CD8-positive, alpha-beta memory T cell (primary cell): ENCODE measurements around the gene COL2A1. TPM values are rescaled to one million over a fixed set of nuclear protein-coding genes. Genes with fewer than 3 reads are reported as not detected.

Experiments used
- CTCF ChIA-PET: fragments of 350-600 bp; sonication (Branson Sonifier 250); formaldehyde crosslinking; loops from one replicate; lab custom pipeline; 2021; ENCODE audit warnings: antibody characterized with exemption; lab: Charles Lee
- POLR2A ChIA-PET: fragments of 350-600 bp; sonication (Branson Sonifier 250); formaldehyde crosslinking; loops from one replicate; lab custom pipeline; 2021; ENCODE audit warnings: antibody characterized with exemption; lab: Charles Lee
- DNase-seq, 5 donors: peaks; one replicate each; pipeline versions ENCODE4 v3.0.0 to v3.0.0-alpha.2; 2020 to 2022; ENCODE audit warnings: mixed read lengths in 1 of 5
- H3K27ac ChIP-seq: one replicate; pipeline ENCODE4 v1.7.0; 2013; ENCODE audit warnings: low read depth, mild to moderate bottlenecking, low read length, moderate library complexity
- H3K27me3 ChIP-seq: 2 replicates; pipeline ENCODE4 v1.7.0; 2013; ENCODE audit warnings: low read length, mild to moderate bottlenecking; ENCODE audit not compliant: insufficient read depth, poor library complexity, severe bottlenecking
- H3K36me3 ChIP-seq: 2 replicates; pipeline ENCODE4 v1.7.0; 2013; ENCODE audit warnings: mild to moderate bottlenecking, low read length, moderate library complexity; ENCODE audit not compliant: insufficient read depth
- H3K4me1 ChIP-seq: 2 replicates; pipeline ENCODE4 v1.7.0; 2013; ENCODE audit warnings: mild to moderate bottlenecking, low read length, moderate library complexity; ENCODE audit not compliant: insufficient read depth
- H3K4me3 ChIP-seq: 2 replicates; pipeline ENCODE4 v1.7.0; 2013; ENCODE audit warnings: mild to moderate bottlenecking, low read length
- H3K9me3 ChIP-seq: 2 replicates; pipeline ENCODE4 v1.7.0; 2013; ENCODE audit warnings: mild to moderate bottlenecking, low read length
- H3K27ac Mint-ChIP-seq, 8 donors: one replicate each; pipeline ENCODE4 v1.8.0; 2020 to 2021; ENCODE audit warnings: mixed read lengths in 8 of 8, mild to moderate bottlenecking in 6 of 8, inconsistent platforms in 3 of 8, moderate library complexity in 3 of 8
- H3K27me3 Mint-ChIP-seq, 2 donors: one replicate each; pipeline ENCODE4 v1.8.0; 2020 to 2021; ENCODE audit warnings: mixed read lengths in 2 of 2, mild to moderate bottlenecking in 1 of 2, moderate library complexity in 1 of 2
- H3K36me3 Mint-ChIP-seq, 3 donors: one replicate each; pipeline ENCODE4 v1.8.0; 2020 to 2021; ENCODE audit warnings: mixed read lengths in 3 of 3, inconsistent platforms in 1 of 3, mild to moderate bottlenecking in 1 of 3
- H3K4me1 Mint-ChIP-seq, 3 donors: one replicate each; pipeline ENCODE4 v1.8.0; 2020 to 2021; ENCODE audit warnings: mixed read lengths in 3 of 3, inconsistent platforms in 1 of 3, mild to moderate bottlenecking in 1 of 3
- H3K4me3 Mint-ChIP-seq, 7 donors: one replicate each; pipeline ENCODE4 v1.8.0; 2020 to 2021; ENCODE audit warnings: mixed read lengths in 7 of 7, mild to moderate bottlenecking in 6 of 7, moderate library complexity in 4 of 7, inconsistent platforms in 2 of 7
- H3K9me3 Mint-ChIP-seq, 5 donors: one replicate each; pipeline ENCODE4 v1.8.0; 2020 to 2022; ENCODE audit warnings: mixed read lengths in 5 of 5, mild to moderate bottlenecking in 3 of 5, moderate library complexity in 2 of 5, inconsistent platforms in 1 of 5
- polyA plus RNA-seq: library from polyadenylated mRNA; unstranded; fragments of 300-500 nt; fragmentation: Illumina TruSeq; gene quantifications from one replicate; pipeline ENCODE4 v1.2.3, GENCODE V29; 2021
- total RNA-seq, 2 experiments: library from RNA; stranded (reverse); gene quantifications; one replicate each; pipeline ENCODE4 v1.2.3, GENCODE V29; 2021

The COL2A1 gene
- total and polyA plus RNA-seq, 3 experiments from 2014 or later: not detected

- Histone ChIP-seq H3K27me3 (no peaks in the 10 kb centered on the region), H3K36me3 (no peaks in the 10 kb centered on the region), H3K27ac (no peak overlapping the region), H3K9me3 (no peaks in the 10 kb centered on the region), H3K4me3 (no peak overlapping the region), H3K4me1 (no peaks in the 10 kb centered on the region)
- POLR2A ChIA-PET: no interaction called here
- CTCF ChIA-PET: interaction anchor here (1.6 kb wide), 1 partner anchor 16 kb away, joined by 7 read pairs; the partner anchor contains the start of gene TMEM106C
- Mint-ChIP-seq H3K4me3 (no peak overlapping the region), H3K4me1 (no peaks in the 10 kb centered on the region), H3K9me3 (no peaks in the 10 kb centered on the region), H3K27ac (peak overlapping the region in 1 of 8 donors; percentile 10), H3K36me3 (no peaks in the 10 kb centered on the region), H3K27me3 (peaks cover 0 to 6% of the 10 kb centered on the region in 2 donors)
- no peak for DNase-seq
Measured at GRCh38 chr12:47979166-47979565, 25.1 kb downstream of the COL2A1 start.

DNA sequence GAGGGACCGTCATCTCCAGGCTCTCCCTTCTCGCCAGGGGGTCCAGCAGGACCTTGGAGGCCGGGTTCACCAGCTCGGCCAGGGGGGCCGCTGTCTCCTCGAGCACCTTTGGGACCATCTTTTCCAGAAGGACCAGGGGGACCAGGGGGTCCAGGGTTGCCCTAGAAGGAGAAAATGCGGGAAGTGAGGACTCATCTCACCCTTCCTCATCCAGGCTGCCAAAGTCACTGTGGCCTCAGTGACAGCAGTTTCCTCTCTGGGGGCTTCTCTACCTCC is 25.7 kb downstream of the COL2A1 start:
- no peaks in the 10 kb centered on the region for H3K27me3 ChIP-seq
- H3K4me3 ChIP-seq: no peak overlapping the region
- ChIA-PET POLR2A (no interaction called here), CTCF (interaction anchor here (1.6 kb wide), 1 partner anchor 15 kb away, joined by 7 read pairs; the partner anchor contains the start of gene TMEM106C)
- H3K4me1 ChIP-seq: no peaks in the 10 kb centered on the region
- DNase-seq: no peak
- H3K4me3 Mint-ChIP-seq: no peak overlapping the region
- H3K36me3 ChIP-seq: no peaks in the 10 kb centered on the region
- H3K27ac ChIP-seq: no peak overlapping the region
- no peak overlapping the region for H3K27ac Mint-ChIP-seq
- H3K9me3 Mint-ChIP-seq: no peaks in the 10 kb centered on the region
- no peaks in the 10 kb centered on the region for H3K36me3 Mint-ChIP-seq
- no peaks in the 10 kb centered on the region for H3K9me3 ChIP-seq
- peaks cover 0 to 4% of the 10 kb centered on the region in 2 donors for H3K27me3 Mint-ChIP-seq
- no peaks in the 10 kb centered on the region for H3K4me1 Mint-ChIP-seq

- H3K27me3 ChIP-seq: no peaks in the 10 kb centered on the region
- Mint-ChIP-seq H3K27ac (peak overlapping the region in 1 of 8 donors; percentile 17), H3K4me1 (no peaks in the 10 kb centered on the region), H3K9me3 (no peaks in the 10 kb centered on the region), H3K36me3 (no peaks in the 10 kb centered on the region), H3K27me3 (peaks cover 0 to 4% of the 10 kb centered on the region in 2 donors), H3K4me3 (no peak overlapping the region)
- ChIA-PET CTCF (interaction anchor here (1.6 kb wide), 1 partner anchor 15 kb away, joined by 7 read pairs; the partner anchor contains the start of gene TMEM106C), POLR2A (no interaction called here)
- DNase-seq: no peak
- H3K36me3 ChIP-seq: no peaks in the 10 kb centered on the region
- H3K27ac ChIP-seq: no peak overlapping the region
- H3K9me3 ChIP-seq: no peaks in the 10 kb centered on the region
- no peaks in the 10 kb centered on the region for H3K4me1 ChIP-seq
- H3K4me3 ChIP-seq: no peak overlapping the region
Measured at GRCh38 chr12:47977772-47978597, 26.3 kb downstream of the COL2A1 start.

- Histone ChIP-seq H3K27ac (no peak overlapping the region), H3K36me3 (no peaks in the 10 kb centered on the region), H3K27me3 (no peaks in the 10 kb centered on the region), H3K4me3 (no peak overlapping the region), H3K9me3 (no peaks in the 10 kb centered on the region), H3K4me1 (no peaks in the 10 kb centered on the region)
- Mint-ChIP-seq H3K27me3 (peaks cover 0 to 4% of the 10 kb centered on the region in 2 donors), H3K4me1 (no peaks in the 10 kb centered on the region), H3K36me3 (no peaks in the 10 kb centered on the region), H3K4me3 (no peak overlapping the region), H3K27ac (peak overlapping the region in 1 of 8 donors; percentile 17), H3K9me3 (no peaks in the 10 kb centered on the region)
- CTCF ChIA-PET: interaction anchor here (1.8 kb wide), 1 partner anchor 14 kb away, joined by 5 read pairs; the partner anchor contains the start of gene TMEM106C
- no peak for DNase-seq
- POLR2A ChIA-PET: no interaction called here
Measured at GRCh38 chr12:47977046-47977771, 27.1 kb downstream of the COL2A1 start.

DNA sequence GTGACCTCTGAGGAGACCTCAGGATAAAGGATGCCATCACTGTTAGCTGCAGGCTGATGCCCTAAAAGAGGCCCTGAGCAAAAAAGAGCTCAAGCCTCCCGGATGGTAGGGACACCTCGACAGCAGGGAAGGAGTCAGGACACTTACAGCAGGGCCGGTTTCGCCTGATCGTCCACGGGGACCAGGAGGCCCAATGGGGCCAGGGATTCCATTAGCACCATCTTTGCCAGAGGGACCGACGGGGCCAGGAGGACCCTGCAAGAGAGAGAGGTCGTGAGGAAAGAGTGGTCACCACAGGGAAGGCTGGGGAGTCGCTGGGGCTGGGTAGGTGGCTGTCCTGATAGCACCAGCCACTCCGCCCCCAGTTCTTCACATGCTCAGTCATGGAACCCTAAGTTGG is 28.5 kb downstream of the COL2A1 start:
- CTCF ChIA-PET: interaction anchor here (1.8 kb wide), 1 partner anchor 13 kb away, joined by 5 read pairs; the partner anchor contains the start of gene TMEM106C
- H3K36me3 ChIP-seq: no peaks in the 10 kb centered on the region
- H3K27ac Mint-ChIP-seq: no peak overlapping the region

GRCh38 chr12:47975036-47975620 is 29.1 kb downstream of the COL2A1 start:
- POLR2A ChIA-PET: no interaction called here
- CTCF ChIA-PET: interaction anchor here (0.8 kb wide), 1 partner anchor 12 kb away, joined by 4 read pairs; the partner anchor contains the start of gene TMEM106C
- DNase-seq: no peak
- H3K4me1 ChIP-seq: no peaks in the 10 kb centered on the region
- no peaks in the 10 kb centered on the region for H3K36me3 ChIP-seq
- H3K27me3 ChIP-seq: no peaks in the 10 kb centered on the region
- no peaks in the 10 kb centered on the region for H3K36me3 Mint-ChIP-seq
- no peaks in the 10 kb centered on the region for H3K9me3 Mint-ChIP-seq
- H3K27me3 Mint-ChIP-seq: peaks cover 0 to 4% of the 10 kb centered on the region in 2 donors
- no peak overlapping the region for H3K4me3 Mint-ChIP-seq
- peak overlapping the region in 1 of 8 donors; percentile 91 for H3K27ac Mint-ChIP-seq
- H3K4me1 Mint-ChIP-seq: no peaks in the 10 kb centered on the region
- H3K9me3 ChIP-seq: no peaks in the 10 kb centered on the region
- H3K27ac ChIP-seq: no peak overlapping the region
- no peak overlapping the region for H3K4me3 ChIP-seq

More for the DNA sequence above, 28.5 kb downstream of the COL2A1 start:
- no peaks in the 10 kb centered on the region for H3K9me3 Mint-ChIP-seq
- no peak overlapping the region for H3K4me3 Mint-ChIP-seq
- Histone ChIP-seq H3K4me3 (no peak overlapping the region), H3K9me3 (no peaks in the 10 kb centered on the region), H3K4me1 (no peaks in the 10 kb centered on the region), H3K27ac (no peak overlapping the region), H3K27me3 (no peaks in the 10 kb centered on the region)
- H3K27me3 Mint-ChIP-seq: peaks cover 0 to 4% of the 10 kb centered on the region in 2 donors
- DNase-seq: no peak
- POLR2A ChIA-PET: no interaction called here
- no peaks in the 10 kb centered on the region for H3K4me1 Mint-ChIP-seq
- H3K36me3 Mint-ChIP-seq: no peaks in the 10 kb centered on the region

DNA sequence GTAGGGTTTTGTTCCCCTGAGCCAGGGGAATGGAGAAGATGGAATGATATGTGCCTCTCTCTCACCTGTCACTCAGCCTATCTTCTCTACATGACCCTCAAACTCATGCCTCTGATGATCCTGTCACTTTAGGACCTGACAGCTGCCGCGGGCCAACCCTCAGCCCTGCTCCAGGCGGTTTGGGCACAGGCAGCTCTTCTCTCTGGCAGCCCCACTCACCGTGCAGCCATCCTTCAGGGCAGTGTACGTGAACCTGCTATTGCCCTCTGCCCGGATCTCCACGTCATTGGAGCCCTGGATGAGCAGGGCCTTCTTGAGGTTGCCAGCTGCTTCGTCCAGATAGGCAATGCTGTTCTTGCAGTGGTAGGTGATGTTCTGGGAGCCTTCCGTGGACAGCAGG is 30.4 kb downstream of the COL2A1 start:
- Mint-ChIP-seq H3K4me1 (no peaks in the 10 kb centered on the region), H3K36me3 (peaks cover 0 to 7% (median 0%) of the 10 kb centered on the region in 3 donors), H3K4me3 (no peak overlapping the region), H3K9me3 (no peaks in the 10 kb centered on the region), H3K27ac (peak overlapping the region in 1 of 8 donors; percentile 12), H3K27me3 (peaks cover 0 to under 1% of the 10 kb centered on the region in 2 donors)
- Histone ChIP-seq H3K4me1 (no peaks in the 10 kb centered on the region), H3K9me3 (no peaks in the 10 kb centered on the region), H3K36me3 (no peaks in the 10 kb centered on the region), H3K27ac (no peak overlapping the region), H3K27me3 (no peaks in the 10 kb centered on the region), H3K4me3 (no peak overlapping the region)
- CTCF ChIA-PET: no interaction called here
- no peak for DNase-seq
- POLR2A ChIA-PET: no interaction called here
